Hepatocyte (in vitro differentiated cells): ENCODE measurements around the gene IL12B.

Source experiments
- CTCF ChIP-seq: fragments of 200-600 bp; sonication (generic); IDR thresholded peaks from 2 replicates; pipeline ENCODE4 v1.5.1; 2016; ENCODE audit warnings: antibody characterized with exemption, mild to moderate bottlenecking; ENCODE audit not compliant: poor library complexity
- EZH2 ChIP-seq: fragments of 200-600 bp; sonication (generic); IDR thresholded peaks from 2 replicates; pipeline ENCODE4 v1.6.1; 2016; ENCODE audit warnings: antibody characterized with exemption, mild to moderate bottlenecking, borderline replicate concordance
- EZH2phosphoT487 ChIP-seq: fragments of 200-600 bp; sonication (generic); IDR thresholded peaks from one replicate; pipeline ENCODE4 v1.6.1; 2018; ENCODE audit warnings: antibody characterized with exemption, mild to moderate bottlenecking, low read depth, moderate library complexity; ENCODE audit not compliant: unreplicated experiment, severe bottlenecking

- no peak for TF ChIP-seq EZH2
- TF ChIP-seq CTCF = no peak
- no peak for TF ChIP-seq EZH2phosphoT487
Observed at GRCh38 chr5:159311063-159311462, 19.2 kb downstream of the IL12B start.
